ENCODE data around the gene PACRG. TPM values are rescaled to one million over a fixed set of nuclear protein-coding genes. Genes with fewer than 3 reads are reported as not detected.
A peak's percentile ranks its signal among the peaks of the same experiment; 100 is the strongest.

The PACRG gene
- total and polyA plus RNA-seq, 2 experiments from 2014 or later = 0.83 to 3.7 TPM

DNA sequence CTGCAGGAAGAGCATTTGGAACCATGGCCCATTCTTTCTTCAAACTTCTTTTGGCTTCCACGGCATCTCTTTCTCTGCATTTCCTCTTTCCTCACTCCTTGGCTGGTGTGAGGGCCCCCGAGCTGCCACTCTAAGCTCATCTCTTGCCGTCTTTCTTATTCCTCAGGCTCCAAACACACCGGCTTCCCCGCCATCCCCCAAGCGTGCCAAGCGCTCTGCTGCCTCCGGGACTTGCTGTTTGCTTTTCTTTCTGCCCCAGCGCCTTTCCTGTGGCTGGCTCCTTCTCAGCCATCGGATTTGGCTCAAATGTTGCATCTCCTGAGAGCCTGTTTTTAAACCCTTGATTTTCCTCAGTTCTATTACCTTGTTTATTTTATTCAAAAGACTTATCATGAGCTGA, 172.7 kb downstream of the PACRG start:
- DNase-seq (ENCODE audit: low read depth in 1 of 2, low spot score in 1 of 2) = no peak
- no peaks in the 10 kb centered on the region for H3K27me3 ChIP-seq
- TF ChIP-seq, protein P1, sequence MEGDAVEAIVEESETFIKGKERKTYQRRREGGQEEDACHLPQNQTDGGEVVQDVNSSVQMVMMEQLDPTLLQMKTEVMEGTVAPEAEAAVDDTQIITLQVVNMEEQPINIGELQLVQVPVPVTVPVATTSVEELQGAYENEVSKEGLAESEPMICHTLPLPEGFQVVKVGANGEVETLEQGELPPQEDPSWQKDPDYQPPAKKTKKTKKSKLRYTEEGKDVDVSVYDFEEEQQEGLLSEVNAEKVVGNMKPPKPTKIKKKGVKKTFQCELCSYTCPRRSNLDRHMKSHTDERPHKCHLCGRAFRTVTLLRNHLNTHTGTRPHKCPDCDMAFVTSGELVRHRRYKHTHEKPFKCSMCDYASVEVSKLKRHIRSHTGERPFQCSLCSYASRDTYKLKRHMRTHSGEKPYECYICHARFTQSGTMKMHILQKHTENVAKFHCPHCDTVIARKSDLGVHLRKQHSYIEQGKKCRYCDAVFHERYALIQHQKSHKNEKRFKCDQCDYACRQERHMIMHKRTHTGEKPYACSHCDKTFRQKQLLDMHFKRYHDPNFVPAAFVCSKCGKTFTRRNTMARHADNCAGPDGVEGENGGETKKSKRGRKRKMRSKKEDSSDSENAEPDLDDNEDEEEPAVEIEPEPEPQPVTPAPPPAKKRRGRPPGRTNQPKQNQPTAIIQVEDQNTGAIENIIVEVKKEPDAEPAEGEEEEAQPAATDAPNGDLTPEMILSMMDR (IDR thresholded peaks at IDR 0.05; ENCODE audit: low read depth, low read length) = no peak

DNA sequence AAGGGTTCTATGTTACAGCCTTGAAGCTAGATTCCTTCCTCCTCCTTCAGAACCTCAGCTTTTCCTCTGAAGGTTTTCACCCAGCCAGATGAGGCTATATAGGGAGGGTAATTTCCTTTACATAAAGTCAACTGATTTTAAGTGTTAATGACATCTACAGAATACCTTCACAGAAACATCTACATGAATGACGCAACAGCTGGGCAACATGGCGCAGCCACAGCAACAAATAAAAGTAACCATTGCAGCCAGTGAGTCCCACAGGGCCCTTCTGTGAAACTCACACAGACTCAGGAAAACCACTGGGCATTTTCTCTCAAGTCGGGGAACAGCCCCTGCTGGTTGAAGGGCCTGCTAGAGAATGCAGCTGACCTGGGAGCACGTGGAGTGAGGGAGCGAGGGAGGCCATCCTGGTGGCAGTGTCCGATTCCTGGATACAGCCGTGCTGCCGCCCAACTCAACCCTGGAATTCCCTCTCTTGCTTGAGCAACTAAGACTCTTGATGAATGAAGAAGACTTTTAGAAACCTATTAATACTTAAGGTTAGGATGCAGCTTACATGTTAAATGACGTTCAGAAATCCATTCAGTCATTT, 176.4 kb downstream of the PACRG start:
- no peak for DNase-seq (ENCODE audit: low read depth in 1 of 2, low spot score in 1 of 2)
- no peaks in the 10 kb centered on the region for H3K36me3 ChIP-seq
- H3K4me1 ChIP-seq (ENCODE audit: low read depth) = no peaks in the 10 kb centered on the region
- H3K27ac ChIP-seq = no peak overlapping the region
- no peaks in the 10 kb centered on the region for H3K9me3 ChIP-seq (ENCODE audit: low read depth)
- TF ChIP-seq, protein P1 (IDR thresholded peaks at IDR 0.05; ENCODE audit: low read depth, low read length) = no peak
- H3K4me3 ChIP-seq = no peak overlapping the region
- no peaks in the 10 kb centered on the region for H3K27me3 ChIP-seq

More for the DNA sequence above, 172.7 kb downstream of the PACRG start:
- Histone ChIP-seq H3K9me3 (ENCODE audit: low read depth) (no peaks in the 10 kb centered on the region), H3K4me1 (ENCODE audit: low read depth) (no peaks in the 10 kb centered on the region), H3K36me3 (no peaks in the 10 kb centered on the region), H3K4me3 (no peak overlapping the region), H3K27ac (no peak overlapping the region)

DNA sequence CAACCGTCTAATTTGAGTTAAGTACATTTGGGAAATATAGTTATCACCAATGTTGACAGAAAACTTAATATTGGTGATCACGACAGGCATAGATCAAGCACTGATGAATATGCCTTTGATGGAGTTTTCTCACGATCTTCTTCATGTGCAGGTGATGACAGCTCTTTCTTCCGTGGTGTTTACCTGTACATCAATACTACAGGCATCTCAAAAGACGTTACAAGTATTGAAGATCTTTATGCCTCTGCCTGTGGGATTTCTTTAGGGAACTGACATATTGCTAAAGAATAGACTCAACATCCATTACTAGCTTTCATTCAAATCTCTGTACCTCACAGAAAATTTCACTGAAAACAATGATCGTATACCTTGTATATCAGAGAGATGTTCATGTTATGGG, 178.7 kb downstream of the PACRG start:
- peaks cover 5% of the 10 kb centered on the region for H3K4me1 ChIP-seq (ENCODE audit: low read depth)
- H3K4me3 ChIP-seq = no peak overlapping the region
- no peaks in the 10 kb centered on the region for H3K9me3 ChIP-seq (ENCODE audit: low read depth)
- no peaks in the 10 kb centered on the region for H3K27me3 ChIP-seq
- TF ChIP-seq, protein P1 (IDR thresholded peaks at IDR 0.05; ENCODE audit: low read depth, low read length) = no peak
- H3K27ac ChIP-seq = no peak overlapping the region
- H3K36me3 ChIP-seq = no peaks in the 10 kb centered on the region
- no peak for DNase-seq (ENCODE audit: low read depth in 1 of 2, low spot score in 1 of 2)

DNA sequence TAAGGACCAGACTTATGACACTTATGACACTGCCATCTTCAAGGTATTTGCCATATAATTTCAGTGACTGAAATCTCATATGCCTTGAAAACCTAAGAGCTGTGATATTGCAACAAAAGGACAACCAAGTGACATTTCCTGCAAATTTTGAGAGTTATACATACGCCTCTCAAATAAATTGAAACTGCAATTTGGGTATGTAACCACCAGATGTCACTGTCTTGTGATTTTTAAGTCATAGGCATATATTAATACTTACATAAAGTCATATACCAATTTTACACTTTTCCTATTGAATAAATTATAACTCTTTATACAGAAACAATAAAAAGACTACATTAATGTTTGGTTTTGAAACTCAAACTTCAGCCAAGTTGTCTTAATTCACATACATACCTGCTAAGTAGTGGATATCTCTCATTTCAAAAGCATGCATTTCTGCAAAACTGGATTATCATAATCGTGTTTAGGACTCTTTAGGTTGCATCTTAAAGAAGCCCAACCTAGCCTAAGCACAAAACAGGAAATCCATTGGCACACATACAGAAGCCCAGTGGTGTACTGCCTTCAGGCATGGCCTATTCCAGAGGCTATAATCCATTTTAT, 180.2 kb downstream of the PACRG start:
- Histone ChIP-seq H3K27ac (no peak overlapping the region), H3K4me3 (no peak overlapping the region), H3K36me3 (no peaks in the 10 kb centered on the region), H3K27me3 (no peaks in the 10 kb centered on the region), H3K9me3 (ENCODE audit: low read depth) (no peaks in the 10 kb centered on the region), H3K4me1 (ENCODE audit: low read depth) (peaks cover 5% of the 10 kb centered on the region)
- peak in 1 of 2 donors; percentile 63 for DNase-seq (ENCODE audit: low read depth in 1 of 2, low spot score in 1 of 2)
- TF ChIP-seq, protein P1 (IDR thresholded peaks at IDR 0.05; ENCODE audit: low read depth, low read length) = peak; percentile 49

DNA sequence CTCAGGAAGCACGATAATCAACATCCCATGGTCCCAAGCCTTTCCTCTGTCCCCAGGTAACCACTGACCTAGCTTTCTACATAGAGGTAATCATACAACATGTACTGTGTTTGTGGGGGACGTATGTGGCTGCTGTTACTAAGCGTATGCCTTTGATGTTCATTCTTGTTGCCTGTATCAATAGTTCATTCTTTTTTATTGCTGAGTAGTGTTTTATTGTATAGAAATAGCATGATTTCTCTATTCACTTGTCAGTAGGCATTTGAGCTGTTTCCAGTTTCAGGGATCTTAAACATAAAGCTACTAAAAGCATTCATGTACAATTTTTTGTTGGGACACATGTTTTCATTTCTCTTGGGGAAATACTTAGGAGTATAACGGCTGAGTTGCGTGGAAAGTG, 185.4 kb downstream of the PACRG start:
- Histone ChIP-seq H3K4me1 (ENCODE audit: low read depth) (peaks cover 5% of the 10 kb centered on the region), H3K9me3 (ENCODE audit: low read depth) (no peaks in the 10 kb centered on the region), H3K36me3 (no peaks in the 10 kb centered on the region), H3K27me3 (no peaks in the 10 kb centered on the region), H3K4me3 (no peak overlapping the region), H3K27ac (no peak overlapping the region)
- TF ChIP-seq, protein P1 (IDR thresholded peaks at IDR 0.05; ENCODE audit: low read depth, low read length) = no peak
- DNase-seq (ENCODE audit: low read depth in 1 of 2, low spot score in 1 of 2) = no peak

All from cardiac muscle cell (in vitro differentiated cells and primary cell).